ENCODE results near the gene KCNB1. TPM values are rescaled to one million over a fixed set of nuclear protein-coding genes. Genes with fewer than 3 reads are reported as not detected.
A peak's percentile ranks its signal among the peaks of the same experiment; 100 is the strongest.

KCNB1 gene
- total and polyA plus RNA-seq, 8 donors = 0.12 to 21.0 (median 2.3) TPM; not detected in 1

- TF ChIP-seq, protein P1, sequence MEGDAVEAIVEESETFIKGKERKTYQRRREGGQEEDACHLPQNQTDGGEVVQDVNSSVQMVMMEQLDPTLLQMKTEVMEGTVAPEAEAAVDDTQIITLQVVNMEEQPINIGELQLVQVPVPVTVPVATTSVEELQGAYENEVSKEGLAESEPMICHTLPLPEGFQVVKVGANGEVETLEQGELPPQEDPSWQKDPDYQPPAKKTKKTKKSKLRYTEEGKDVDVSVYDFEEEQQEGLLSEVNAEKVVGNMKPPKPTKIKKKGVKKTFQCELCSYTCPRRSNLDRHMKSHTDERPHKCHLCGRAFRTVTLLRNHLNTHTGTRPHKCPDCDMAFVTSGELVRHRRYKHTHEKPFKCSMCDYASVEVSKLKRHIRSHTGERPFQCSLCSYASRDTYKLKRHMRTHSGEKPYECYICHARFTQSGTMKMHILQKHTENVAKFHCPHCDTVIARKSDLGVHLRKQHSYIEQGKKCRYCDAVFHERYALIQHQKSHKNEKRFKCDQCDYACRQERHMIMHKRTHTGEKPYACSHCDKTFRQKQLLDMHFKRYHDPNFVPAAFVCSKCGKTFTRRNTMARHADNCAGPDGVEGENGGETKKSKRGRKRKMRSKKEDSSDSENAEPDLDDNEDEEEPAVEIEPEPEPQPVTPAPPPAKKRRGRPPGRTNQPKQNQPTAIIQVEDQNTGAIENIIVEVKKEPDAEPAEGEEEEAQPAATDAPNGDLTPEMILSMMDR (IDR thresholded peaks at IDR 0.05) = no peak
- TF ChIP-seq EP300 (IDR thresholded peaks at IDR 0.05) (no peak), POLR2A (IDR thresholded peaks at IDR 0.05) (no peak)
- no peaks in the 10 kb centered on the region for H3K9me3 ChIP-seq
- peak overlapping the region in 2 of 5 donors; percentile 39 to 51 for H3K27ac ChIP-seq
- peaks cover 0 to 7% (median 4%) of the 10 kb centered on the region in 3 donors for H3K27me3 ChIP-seq
- intact Hi-C loops (cut with DNase I; ENCODE audit: low total_unique reads) = no loop called here
- 69 to 82% (median 79%) methylated on average over 6 of the region's 6 CpGs for WGBS, 5 donors
- no peaks in the 10 kb centered on the region for H3K4me1 ChIP-seq
- DNase-seq = no peak
- H3K4me3 ChIP-seq = no peak overlapping the region
- no peaks in the 10 kb centered on the region for H3K36me3 ChIP-seq
Measured at GRCh38 chr20:49462626-49463025, 19.8 kb downstream of the KCNB1 start.

GRCh38 chr20:49461894-49462620 is 20.4 kb downstream of the KCNB1 start:
- no peaks in the 10 kb centered on the region for H3K9me3 ChIP-seq
- H3K27ac ChIP-seq = peak overlapping the region in 2 of 5 donors; percentile 39 to 64
- WGBS, 5 donors = 82 to 88% (median 85%) methylated on average over 9 of the region's 9 CpGs
- intact Hi-C loops (cut with DNase I; ENCODE audit: low total_unique reads) = no loop called here
- no peak for DNase-seq
- peaks cover 0 to 7% (median 4%) of the 10 kb centered on the region in 3 donors for H3K27me3 ChIP-seq
- TF ChIP-seq EP300 (IDR thresholded peaks at IDR 0.05) (no peak), POLR2AphosphoS5 (IDR thresholded peaks at IDR 0.05) (no peak), POLR2A (IDR thresholded peaks at IDR 0.05) (no peak)
- TF ChIP-seq, protein P1 (IDR thresholded peaks at IDR 0.05) = no peak
- no peak overlapping the region for H3K4me3 ChIP-seq
- no peaks in the 10 kb centered on the region for H3K36me3 ChIP-seq
- H3K4me1 ChIP-seq = no peaks in the 10 kb centered on the region

- intact Hi-C loops (cut with DNase I; ENCODE audit: low total_unique reads) = no loop called here
- DNase-seq = no peak
- TF ChIP-seq EP300 (IDR thresholded peaks at IDR 0.05) (no peak), POLR2AphosphoS5 (IDR thresholded peaks at IDR 0.05) (no peak), POLR2A (IDR thresholded peaks at IDR 0.05) (no peak)
- TF ChIP-seq, protein P1 (IDR thresholded peaks at IDR 0.05) = no peak
Measured at GRCh38 chr20:49460916-49461315, 21.6 kb downstream of the KCNB1 start.

GRCh38 chr20:49460131-49460530 is 22.3 kb downstream of the KCNB1 start:
- Histone ChIP-seq H3K36me3 (no peaks in the 10 kb centered on the region), H3K4me3 (no peak overlapping the region), H3K9me3 (no peaks in the 10 kb centered on the region), H3K27ac (peak overlapping the region in 1 of 5 donors; percentile 64), H3K4me1 (no peaks in the 10 kb centered on the region), H3K27me3 (peaks cover 0 to 7% (median 4%) of the 10 kb centered on the region in 3 donors)
- DNase-seq = no peak
- intact Hi-C loops (cut with DNase I; ENCODE audit: low total_unique reads) = no loop called here
- TF ChIP-seq POLR2A (IDR thresholded peaks at IDR 0.05) (no peak), POLR2AphosphoS5 (IDR thresholded peaks at IDR 0.05) (no peak), EP300 (IDR thresholded peaks at IDR 0.05) (no peak)
- 73 to 88% (median 80%) methylated on average over 6 of the region's 6 CpGs for WGBS, 5 donors

More at GRCh38 chr20:49460916-49461315, 21.6 kb downstream of the KCNB1 start:
- Histone ChIP-seq H3K9me3 (no peaks in the 10 kb centered on the region), H3K36me3 (no peaks in the 10 kb centered on the region), H3K4me3 (no peak overlapping the region), H3K4me1 (no peaks in the 10 kb centered on the region), H3K27me3 (peaks cover 0 to 7% (median 4%) of the 10 kb centered on the region in 3 donors), H3K27ac (peak overlapping the region in 1 of 5 donors; percentile 64)
- WGBS, 5 donors = 62 to 77% (median 67%) methylated on average over 5 of the region's 5 CpGs

DNA sequence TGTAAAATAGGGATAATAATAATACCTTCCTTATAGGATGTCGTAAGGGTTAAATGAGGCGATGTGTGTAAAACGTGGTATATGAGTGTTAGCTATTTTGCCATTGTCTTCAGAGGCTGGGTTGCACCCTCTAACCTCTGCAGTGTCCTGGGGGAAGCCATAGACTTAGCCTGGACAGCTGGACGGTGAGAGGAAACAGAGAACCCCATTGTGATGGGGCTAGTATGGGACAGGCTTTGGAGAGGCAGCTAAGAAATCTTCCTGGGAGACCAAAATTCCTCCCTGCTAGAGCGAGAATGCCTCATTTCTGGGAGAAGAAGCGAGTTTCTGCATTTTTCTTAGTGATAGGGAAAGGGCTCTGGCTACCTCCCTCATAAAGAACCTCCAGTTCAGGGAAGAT is 22.8 kb downstream of the KCNB1 start:
- H3K4me3 ChIP-seq = no peak overlapping the region
- no peak for DNase-seq
- no peaks in the 10 kb centered on the region for H3K4me1 ChIP-seq
- TF ChIP-seq EP300 (IDR thresholded peaks at IDR 0.05) = no peak
- TF ChIP-seq, protein P1 (IDR thresholded peaks at IDR 0.05) = no peak
- no peak for TF ChIP-seq POLR2AphosphoS5 (IDR thresholded peaks at IDR 0.05)
- TF ChIP-seq POLR2A (IDR thresholded peaks at IDR 0.05) = no peak
- H3K9me3 ChIP-seq = no peaks in the 10 kb centered on the region
- H3K36me3 ChIP-seq = no peaks in the 10 kb centered on the region
- peaks cover 0 to 7% (median 4%) of the 10 kb centered on the region in 3 donors for H3K27me3 ChIP-seq
- 73 to 81% (median 79%) methylated on average over 6 of the region's 6 CpGs for WGBS, 5 donors
- peak overlapping the region in 1 of 5 donors; percentile 64 for H3K27ac ChIP-seq
- intact Hi-C loops (cut with DNase I; ENCODE audit: low total_unique reads) = no loop called here

Data from stomach (tissue), 9 donors.